SU-DHL-6 (cell line): ENCODE results near the gene CAD.

Source experiments
- CTCF ChIP-seq: fragments of 200-600 bp; sonication (generic); IDR thresholded peaks from one replicate; pipeline ENCODE4 v1.5.1; 2017; ENCODE audit warnings: antibody characterized with exemption, mild to moderate bottlenecking, low read length, moderate library complexity; ENCODE audit not compliant: insufficient read depth, poor library complexity, severe bottlenecking
- EZH2phosphoT487 ChIP-seq: fragments of 200-600 bp; sonication (generic), shearing (Covaris generic); conservative IDR thresholded peaks from 2 replicates; pipeline ENCODE4 v1.6.1; 2018; ENCODE audit warnings: mild to moderate bottlenecking, antibody characterized with exemption, low read length, moderate library complexity, mixed read lengths

- TF ChIP-seq CTCF (no peak), EZH2phosphoT487 (no peak)
Measured at GRCh38 chr2:27280826-27281225, 63.7 kb downstream of the CAD start.
